ENCODE results near the gene MARCHF10. TPM values are rescaled to one million over a fixed set of nuclear protein-coding genes. Genes with fewer than 3 reads are reported as not detected.
"Not testable (repeated sequence)": the region's sequence is repeated elsewhere in the genome, so short reads cannot be mapped to it uniquely, and the experiment has no call there.

Gene MARCHF10, protein sequence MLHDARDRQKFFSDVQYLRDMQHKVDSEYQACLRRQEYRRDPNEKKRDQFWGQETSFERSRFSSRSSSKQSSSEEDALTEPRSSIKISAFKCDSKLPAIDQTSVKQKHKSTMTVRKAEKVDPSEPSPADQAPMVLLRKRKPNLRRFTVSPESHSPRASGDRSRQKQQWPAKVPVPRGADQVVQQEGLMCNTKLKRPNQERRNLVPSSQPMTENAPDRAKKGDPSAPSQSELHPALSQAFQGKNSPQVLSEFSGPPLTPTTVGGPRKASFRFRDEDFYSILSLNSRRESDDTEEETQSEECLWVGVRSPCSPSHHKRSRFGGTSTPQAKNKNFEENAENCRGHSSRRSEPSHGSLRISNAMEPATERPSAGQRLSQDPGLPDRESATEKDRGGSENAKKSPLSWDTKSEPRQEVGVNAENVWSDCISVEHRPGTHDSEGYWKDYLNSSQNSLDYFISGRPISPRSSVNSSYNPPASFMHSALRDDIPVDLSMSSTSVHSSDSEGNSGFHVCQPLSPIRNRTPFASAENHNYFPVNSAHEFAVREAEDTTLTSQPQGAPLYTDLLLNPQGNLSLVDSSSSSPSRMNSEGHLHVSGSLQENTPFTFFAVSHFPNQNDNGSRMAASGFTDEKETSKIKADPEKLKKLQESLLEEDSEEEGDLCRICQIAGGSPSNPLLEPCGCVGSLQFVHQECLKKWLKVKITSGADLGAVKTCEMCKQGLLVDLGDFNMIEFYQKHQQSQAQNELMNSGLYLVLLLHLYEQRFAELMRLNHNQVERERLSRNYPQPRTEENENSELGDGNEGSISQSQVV
- total RNA-seq (2014; rRNA removed; shearing (Covaris generic)), result 0.16 TPM in 1 of 2 replicates, not detected in the other
- polyA plus RNA-seq (2015; cell fraction: cytosol; rRNA removed), result not detected in 2 replicates
- polyA plus RNA-seq (2015; cell fraction: nucleus; rRNA removed), result not detected in 2 replicates

DNA sequence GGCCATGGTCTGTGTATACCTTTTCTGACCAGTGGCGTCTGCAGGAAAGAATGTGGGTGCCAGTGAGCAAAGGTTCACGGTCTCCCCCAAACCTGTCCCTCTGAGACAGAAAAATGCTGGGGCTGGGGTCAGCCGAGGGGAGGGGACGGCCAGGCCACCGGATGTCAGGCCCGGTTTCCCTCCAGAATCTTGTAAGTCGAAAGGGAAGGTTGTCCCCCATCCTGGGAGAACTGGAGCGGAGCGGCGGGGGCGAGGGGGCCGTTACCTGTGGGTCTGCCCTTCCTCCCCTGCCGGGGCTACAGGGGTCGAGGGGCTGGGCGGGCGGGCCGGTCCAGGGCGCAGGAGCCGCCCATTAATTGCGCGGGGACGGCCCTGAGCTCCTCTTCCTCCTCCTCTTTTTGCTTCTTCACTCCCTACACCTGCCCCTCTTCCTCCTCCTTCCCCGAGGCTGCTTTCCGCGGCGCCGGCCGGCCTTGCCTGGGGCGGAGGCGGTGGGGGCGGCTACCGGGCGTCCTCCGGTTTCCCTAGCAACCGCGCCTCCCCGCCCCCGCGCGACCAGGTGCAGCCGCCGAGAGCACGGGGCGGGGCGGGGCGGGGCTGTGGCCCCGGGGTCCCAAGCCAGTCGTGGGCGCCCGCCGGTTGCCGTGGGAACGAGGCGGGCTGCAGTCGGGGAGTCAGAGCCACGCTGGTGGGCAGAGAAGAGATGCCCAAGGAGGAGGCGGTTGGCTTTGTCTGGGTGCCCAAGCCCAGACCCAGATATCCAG, at the start of gene MARCHF10:
TSS of gene MARCHF10 (minus strand) at position 503 of the 764 bp plus-strand sequence. CDS start 6,579 bp downstream, outside the sequence.
- no peak for DNase-seq (ENCODE audit: low read depth)

DNA sequence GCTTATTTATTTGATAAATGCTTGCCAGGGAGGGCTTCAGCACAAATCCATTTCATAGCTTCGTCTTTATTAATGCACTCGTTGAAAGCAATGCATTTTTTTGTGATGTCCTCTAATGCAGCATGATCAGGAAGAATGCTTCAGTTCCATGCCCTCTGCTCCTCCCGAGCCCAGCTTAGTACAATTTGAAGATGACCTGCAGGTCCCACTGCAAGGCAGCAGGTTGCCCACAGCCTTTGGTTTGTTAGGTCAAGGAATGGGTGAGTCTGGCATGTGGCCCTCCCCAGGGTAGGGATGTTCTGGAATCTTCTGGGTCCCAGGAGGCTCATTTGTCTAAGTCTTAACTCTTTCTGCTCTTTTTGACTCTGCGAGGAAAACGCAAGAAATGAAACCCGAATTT, 49.4 kb upstream of the MARCHF10 start:
- DNase-seq (ENCODE audit: low read depth), result no peak

DNA sequence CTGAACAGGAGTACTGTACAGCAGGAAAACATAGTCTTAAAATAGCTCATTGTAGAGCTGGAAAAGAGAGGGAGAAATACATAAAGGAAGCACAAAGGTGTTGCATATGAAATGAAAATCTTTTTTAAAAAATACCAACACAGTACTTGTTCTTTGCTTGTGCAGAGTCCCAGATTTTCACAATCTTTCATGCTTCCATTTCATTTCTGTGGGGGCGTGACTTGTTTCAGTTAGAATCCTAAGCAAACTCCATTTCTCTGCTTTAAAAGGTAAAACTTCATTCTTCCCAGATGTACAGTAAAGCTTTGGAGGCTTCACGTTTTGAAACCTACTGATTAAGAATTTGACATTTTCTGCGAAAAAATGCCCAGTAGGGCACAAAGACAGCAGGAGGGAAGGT, 48.5 kb upstream of the MARCHF10 start:
- DNase-seq (ENCODE audit: low read depth), result no peak

DNA sequence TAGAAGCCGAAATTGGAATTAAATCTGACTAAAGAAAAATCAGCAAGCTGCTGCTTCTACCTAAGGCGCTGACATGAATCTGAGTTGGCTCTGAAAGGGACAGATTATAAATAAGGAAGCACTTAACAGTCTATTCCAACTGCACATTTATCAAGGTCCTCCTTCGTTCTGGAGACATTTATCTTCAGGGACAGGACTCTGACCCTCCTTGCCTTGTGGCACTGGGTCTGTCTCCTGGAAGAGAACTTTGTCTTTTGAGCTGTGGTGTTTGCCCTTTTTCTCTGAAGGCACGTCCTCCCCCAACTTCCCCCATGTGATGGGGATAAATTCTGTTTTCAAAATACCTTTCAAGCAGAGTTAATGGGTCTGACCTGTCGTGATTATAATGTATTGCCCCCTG, 47.0 kb upstream of the MARCHF10 start:
- DNase-seq (ENCODE audit: low read depth), result no peak

DNA sequence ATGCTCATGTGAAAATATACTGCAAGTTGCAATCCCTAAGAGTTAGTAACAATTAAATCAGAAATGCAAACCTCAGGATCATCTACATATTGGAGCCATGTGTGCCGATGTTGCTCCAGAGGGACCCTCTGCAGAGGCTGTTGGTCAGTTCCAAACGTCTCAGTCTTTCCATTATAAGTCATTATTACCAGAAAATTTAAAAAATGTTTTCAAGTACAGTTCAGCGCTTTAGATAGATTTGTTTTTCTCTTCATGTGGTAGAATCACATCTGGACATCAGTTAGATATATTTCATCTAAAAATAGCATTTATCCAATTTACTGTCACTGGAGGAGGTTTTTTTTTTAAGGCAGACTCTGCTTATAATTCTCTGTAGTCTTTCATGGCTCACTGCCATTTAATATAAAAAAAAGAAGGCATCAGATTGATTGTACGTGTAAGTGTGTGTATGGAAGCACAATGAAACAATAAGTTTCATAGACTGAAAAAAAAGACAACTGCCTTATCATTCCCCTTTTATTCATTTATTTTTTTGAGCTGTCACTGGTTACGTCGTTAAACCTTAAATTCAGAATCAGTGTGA, 46.1 kb upstream of the MARCHF10 start:
- no peak for DNase-seq (ENCODE audit: low read depth)

DNA sequence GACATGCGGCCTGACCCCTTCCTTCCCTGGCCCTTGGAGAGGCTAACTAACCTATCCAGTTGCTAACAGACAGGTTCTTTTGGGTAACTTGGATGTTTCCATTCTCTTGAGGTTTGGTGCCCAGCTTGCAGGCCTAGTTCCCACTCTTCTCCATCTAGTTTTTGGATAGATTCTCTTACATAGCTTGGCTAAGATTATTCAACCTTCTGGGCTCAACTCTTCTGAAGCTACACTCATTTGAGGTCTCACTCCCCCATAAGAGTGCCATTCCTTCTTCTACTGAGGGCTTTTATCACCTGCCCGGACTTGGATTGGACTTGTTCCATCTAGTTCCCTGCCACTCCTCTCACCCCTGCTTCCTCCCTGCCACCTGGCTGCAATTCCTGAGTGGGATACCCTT, 44.1 kb upstream of the MARCHF10 start:
- DNase-seq (ENCODE audit: low read depth), result no peak

DNA sequence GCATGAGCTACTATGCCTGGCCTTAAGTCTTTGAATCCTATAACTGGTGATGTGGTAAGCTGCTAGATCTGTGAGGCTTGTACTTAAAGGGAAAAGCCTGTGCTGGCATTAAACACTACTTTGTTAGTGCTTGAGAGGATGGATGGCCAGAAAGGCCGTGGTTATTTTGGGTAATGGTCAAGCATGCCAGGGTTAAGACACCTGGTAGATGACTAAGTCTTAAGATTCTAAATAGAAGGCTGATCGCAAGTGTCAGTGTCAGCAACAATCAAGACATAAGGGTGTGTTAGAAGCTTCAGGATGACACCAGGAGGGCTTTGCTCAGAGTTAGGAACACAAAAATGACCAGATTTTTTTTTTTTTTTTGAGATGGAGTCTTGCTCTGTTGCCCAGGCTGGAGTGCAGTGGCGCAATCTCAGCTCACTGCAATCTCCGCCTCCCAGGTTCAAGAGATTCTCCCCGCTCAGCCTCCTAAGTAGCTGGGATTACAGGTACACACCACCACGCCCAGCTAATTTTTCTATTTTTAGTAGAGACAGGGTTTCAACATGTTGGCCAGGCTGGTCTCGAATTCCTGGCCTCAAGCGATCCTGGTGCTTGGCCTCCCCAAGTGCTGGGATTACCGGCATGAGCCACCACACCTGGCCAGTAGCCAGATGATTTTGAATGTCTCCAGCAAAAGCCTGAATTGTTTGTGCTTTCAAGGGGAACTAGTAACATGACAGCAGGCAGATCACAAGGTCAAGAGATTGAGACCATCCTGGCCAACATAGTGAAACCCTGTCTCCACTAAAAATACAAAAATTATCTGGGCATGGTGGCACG, 41.7 kb upstream of the MARCHF10 start:
- DNase-seq (ENCODE audit: low read depth), result not testable (repeated sequence)

DNA sequence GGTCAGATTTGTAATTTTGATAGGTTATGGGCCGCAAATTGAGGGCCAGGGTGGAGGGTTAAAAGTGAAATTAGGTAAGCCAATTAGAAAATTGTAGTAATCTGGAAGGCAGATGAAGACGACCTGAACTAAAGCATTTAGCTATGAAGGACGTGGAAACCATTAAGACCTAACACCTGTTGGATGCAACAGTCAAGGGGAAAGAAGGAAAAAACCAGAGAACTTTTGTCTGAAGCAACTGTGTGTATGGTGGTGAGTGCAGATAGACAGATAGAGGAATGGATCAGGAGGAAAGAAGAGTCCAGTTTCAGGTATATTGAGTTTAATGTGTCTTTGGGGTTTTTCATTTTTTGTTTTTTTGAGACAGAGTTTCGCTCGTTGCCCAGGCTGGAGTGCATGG, 40.2 kb upstream of the MARCHF10 start:
- no peak for DNase-seq (ENCODE audit: low read depth)

DNA sequence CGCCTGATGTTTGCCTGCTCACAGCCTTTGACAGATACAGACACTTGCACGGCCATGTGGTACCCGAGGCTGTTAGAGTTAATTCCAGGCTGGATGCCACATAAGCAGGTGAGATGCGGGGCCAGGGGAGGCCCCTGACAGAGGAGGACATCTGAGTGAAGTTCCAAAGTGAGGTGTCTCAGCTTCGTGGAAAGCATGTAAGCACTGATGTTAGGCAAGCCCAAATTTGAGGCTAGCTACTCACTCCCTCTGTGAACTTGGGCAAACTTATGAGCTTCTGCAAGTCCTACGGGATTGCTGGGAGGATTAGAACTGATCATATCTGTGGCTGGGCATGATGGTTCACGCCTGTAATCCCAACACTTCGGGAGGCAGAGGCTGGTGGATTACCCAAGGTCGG, 39.3 kb upstream of the MARCHF10 start:
- no peak for DNase-seq (ENCODE audit: low read depth)

DNA sequence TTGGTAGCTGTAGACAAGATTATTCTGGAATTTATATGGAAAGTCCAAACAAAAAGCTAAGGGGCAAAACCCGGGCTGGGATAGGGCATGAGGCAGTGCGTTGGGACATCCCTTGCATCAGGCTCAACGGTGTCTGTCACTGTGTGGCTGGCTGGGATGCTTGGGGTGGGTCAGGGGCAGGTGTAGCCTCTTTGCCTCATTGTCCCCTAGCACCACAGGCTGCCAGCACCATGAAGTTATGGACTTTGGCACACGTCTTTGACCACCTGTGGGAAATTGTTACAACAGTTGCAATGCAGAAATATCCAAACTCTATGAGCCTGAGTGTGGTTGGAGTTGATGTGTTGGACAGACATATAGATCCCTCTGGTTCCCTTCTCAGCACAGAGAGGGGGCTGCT, 32.8 kb upstream of the MARCHF10 start:
- DNase-seq (ENCODE audit: low read depth), result no peak

DNA sequence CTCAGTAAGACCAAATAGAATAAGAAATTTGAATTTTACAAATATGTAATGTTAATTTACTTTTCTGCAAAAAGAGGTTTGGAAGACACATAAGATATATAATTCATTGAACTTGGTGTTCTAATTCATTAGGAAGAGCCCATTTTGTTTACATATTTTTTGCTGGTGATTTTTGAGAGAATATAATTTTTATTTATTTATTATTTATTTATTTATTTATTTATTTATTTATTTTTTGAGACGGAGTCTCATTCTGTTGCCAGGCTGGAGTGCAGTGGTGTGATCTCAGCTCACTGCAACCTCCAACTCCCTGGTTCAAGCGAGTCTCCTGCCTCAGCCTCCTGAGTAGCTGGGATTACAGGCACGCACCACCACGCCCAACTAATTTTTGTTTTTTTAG, 25.7 kb upstream of the MARCHF10 start:
- DNase-seq (ENCODE audit: low read depth), result not testable (repeated sequence)

DNA sequence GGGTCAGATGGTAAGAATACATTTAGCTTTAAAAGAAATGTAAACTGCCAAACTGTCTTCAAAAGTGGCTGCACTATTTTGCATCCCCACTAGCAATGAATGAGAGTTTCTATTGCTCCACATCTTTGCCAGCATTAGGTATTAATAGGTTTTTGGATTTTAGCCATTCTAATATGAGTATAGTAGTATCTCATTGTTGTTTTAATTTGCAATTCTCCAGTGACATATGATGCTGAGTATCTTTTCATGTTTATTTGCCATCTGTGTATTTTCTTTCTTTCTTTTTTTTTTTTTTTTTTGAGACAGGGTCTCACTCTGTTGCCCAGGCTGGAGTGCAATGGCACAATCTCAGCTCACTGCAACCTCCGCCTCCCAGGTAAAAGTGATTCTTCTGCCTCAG, 24.3 kb upstream of the MARCHF10 start:
- no peak for DNase-seq (ENCODE audit: low read depth)

DNA sequence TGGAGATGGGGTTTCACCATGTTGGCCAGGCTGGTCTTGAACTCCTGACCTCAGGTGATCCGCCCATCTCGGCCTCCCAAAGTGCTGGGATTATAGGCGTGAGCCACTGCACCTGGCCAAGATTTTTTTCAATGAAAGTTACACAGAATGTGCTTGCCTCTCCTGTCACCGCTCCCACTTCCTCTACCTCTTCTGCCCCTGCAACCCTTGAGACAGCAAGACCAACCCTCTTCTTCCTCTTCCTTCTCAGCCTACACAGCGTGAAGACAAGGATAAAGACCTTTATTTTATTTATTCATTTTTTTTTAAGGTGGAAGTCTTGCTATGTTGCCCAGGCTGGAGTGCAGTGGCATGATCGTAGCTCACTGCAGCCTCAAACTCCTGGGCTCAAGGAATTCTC, 23.0 kb upstream of the MARCHF10 start:
- DNase-seq (ENCODE audit: low read depth), result not testable (repeated sequence)

DNA sequence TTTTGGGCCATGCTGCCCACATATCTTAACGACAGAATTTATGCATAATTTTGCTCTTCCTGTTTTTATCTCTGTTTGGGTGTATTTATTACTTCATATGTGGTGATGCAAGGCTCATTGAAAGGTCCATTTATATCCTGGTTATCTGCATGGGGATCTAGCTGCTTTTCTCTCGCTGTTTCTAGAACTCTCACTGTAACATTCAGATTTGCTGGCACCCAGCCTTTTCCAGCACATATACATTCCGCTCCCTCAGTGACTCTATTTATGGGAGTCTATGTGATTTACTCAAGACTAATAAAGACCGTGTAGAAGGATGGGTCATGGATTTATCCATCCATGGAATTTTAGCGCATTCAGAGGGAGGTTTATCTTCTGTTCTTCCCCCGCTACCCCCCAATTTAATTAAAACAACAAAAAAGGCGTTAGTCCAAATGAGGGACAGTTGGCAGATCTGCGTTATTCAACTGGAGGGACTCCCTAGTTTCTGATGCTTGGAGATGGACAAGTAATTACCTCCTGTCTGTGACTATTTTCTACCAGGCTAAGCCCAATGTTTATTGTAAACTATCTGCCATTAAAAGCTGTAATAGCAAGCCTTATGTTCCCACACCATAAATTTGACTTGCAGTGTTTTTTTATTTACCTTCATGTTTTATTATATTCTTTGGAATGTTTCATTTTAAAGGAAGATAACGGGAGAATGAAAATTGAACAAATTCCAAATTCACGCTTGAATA, 19.8 kb upstream of the MARCHF10 start:
- DNase-seq (ENCODE audit: low read depth), result no peak

DNA sequence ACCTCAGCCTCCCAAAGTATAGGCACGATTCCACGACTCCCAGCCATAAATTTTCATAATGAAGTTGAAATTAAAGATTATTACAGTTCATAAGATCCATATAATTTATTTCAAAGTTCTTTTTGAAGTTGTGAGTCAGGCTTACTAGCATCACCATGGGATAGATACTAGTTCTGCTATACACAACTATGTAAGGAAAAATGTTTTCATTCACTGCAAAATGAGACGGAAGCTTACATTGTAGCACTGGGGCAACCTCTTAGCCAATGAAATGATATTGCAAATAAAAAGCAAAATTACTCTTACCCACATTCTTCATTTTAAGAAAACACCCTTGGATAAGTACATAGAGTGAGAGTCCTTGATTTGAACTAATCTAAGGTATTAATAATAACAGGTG, 18.8 kb upstream of the MARCHF10 start:
- DNase-seq (ENCODE audit: low read depth), result no peak

DNA sequence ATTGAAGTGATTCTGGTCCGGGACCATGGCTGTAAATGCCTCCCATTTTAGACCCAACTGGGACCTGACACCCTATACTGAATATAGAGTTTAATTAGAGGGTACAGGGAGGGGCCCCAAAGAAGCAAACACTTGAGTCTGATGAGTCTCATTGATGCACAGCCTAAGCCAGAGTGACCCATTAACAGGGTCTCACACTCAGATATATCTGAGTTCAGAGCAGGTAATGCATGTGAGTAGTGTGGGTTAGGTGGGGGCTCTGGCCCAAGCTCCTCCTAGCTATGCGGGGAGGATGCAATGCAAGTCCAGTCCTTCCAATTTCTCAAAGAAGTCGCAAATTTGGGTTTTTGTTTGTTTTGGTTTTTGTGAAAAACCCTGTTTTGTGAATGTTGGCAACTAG, 17.1 kb upstream of the MARCHF10 start:
- DNase-seq (ENCODE audit: low read depth), result no peak

DNA sequence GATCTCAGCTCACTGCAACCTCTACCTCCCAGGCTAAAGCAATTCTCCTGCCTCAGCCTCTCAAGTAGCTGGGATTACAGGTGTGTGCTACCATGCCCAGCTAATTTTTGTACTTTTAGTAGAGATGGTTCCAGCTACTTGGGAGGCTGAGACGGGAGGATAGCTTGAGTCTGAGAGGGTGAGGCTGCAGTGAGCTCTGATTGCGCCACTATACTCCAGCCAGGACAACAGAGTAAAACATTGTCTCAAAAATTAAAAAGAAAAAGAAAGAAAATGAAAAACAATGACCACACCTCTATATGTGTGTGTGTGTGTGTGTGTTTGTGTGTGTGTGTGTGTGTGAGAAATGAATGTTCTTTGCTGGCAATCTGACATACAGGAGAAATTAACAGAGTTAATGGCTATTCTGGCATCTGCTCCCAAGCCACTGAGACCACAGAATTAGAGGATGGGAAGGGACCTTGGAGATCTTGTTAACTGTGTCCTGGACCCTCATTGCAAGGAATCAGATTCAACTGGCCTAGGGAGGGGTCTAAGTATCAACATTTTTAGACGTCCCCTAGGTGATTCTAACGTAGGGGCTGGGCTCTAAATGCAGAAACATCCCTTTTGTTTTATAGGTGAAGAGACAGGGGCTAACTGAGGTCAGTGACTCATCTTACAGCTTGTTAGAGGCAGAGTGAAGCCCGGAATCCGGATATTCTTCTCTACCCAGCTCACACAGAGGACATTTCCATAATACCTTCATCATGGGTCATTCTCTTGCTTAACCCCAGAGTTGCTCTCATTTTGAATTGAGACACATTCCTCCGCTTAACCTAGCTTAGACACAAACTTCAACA, 16.4 kb upstream of the MARCHF10 start:
- DNase-seq (ENCODE audit: low read depth), result peak; percentile 98

DNA sequence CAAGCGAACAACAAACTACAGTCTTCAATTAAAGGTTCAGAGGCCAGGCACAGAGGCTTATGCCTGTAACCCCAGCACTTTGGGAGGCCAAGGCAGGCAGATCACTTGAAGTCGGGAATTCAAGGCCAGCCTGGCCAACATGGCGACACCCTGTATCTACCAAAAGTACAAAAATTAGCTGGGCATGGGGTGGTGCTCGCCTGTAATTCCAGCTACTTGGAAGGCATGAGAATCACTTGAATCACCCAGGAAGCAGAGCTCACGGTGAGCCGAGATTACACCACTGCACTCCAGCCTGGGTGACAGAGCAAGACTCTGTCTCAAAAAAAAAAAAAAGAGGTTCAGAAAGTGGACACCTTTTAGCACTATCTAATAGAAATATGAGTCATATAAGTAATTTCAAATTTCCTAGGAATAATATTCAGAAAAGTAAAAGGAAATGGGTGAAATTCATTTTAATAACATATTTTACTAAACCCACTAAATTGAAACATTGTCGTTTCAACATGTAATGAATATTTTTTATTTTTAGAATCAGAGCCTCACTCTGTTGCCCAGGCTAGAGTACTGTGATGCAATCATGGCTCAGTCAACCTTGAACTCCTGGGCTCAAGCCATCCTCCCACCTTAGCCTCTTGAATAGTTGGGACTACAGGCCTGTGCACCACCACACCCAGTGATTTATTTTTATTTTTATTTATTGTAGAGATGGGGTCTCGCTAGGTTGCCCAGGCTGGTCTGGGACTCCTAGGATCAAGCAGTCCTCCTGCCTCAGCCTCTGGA, 15.2 kb upstream of the MARCHF10 start:
- DNase-seq (ENCODE audit: low read depth), result peak; percentile 23
